RWPE2 (cell line): ENCODE results near the gene PPP1R16B.

Source experiments
- ATAC-seq: fragments of 200-7000 bp; cut with Tn5 transposase; 3 replicates; pipeline ENCODE4 v1.9.1; 2021; ENCODE audit warnings: low read depth
- DNase-seq: peaks from one replicate; pipeline ENCODE4 v3.0.0-alpha.2; 2020; ENCODE audit warnings: low spot score
- H3K27ac ChIP-seq: fragments of 450-650 bp; 2 replicates; pipeline ENCODE4 v1.5.1; 2017; ENCODE audit warnings: mild to moderate bottlenecking; ENCODE audit not compliant: poor library complexity, severe bottlenecking
- H3K27me3 ChIP-seq: fragments of 250-450 bp; sonication (Bioruptor Pico); 2 replicates; pipeline ENCODE4 v1.5.1; 2021; ENCODE audit warnings: mild to moderate bottlenecking, moderate library complexity; ENCODE audit not compliant: insufficient read depth, poor library complexity, severe bottlenecking
- H3K36me3 ChIP-seq: fragments of 250-450 bp; sonication (Bioruptor Pico); 2 replicates; pipeline ENCODE4 v1.5.1; 2020; ENCODE audit warnings: low read depth, mild to moderate bottlenecking, moderate library complexity
- H3K4me1 ChIP-seq: fragments of 250-450 bp; sonication (Bioruptor Pico); 2 replicates; pipeline ENCODE4 v1.5.1; 2021; ENCODE audit warnings: mild to moderate bottlenecking, moderate library complexity; ENCODE audit not compliant: insufficient read depth, poor library complexity, severe bottlenecking
- H3K4me3 ChIP-seq: fragments of 250-450 bp; sonication (Bioruptor Pico); 2 replicates; pipeline ENCODE4 v1.5.1; 2021; ENCODE audit warnings: mild to moderate bottlenecking, moderate library complexity; ENCODE audit not compliant: severe bottlenecking
- H3K9me3 ChIP-seq: fragments of 250-450 bp; sonication (Bioruptor Pico); 2 replicates; pipeline ENCODE4 v1.5.1; 2021; ENCODE audit warnings: mild to moderate bottlenecking, moderate library complexity; ENCODE audit not compliant: severe bottlenecking
- CTCF ChIP-seq: fragments of 450-650 bp; IDR thresholded peaks from one replicate; pipeline ENCODE4 v1.5.1; 2017; ENCODE audit warnings: mild to moderate bottlenecking, moderate library complexity; ENCODE audit not compliant: poor library complexity, severe bottlenecking

Gene PPP1R16B

GRCh38 chr20:38878866-38879265 lies 73.4 kb downstream of the PPP1R16B start:
- TF ChIP-seq CTCF, result no peak
- H3K9me3 ChIP-seq, result no peaks in the 10 kb centered on the region
- no peaks in the 10 kb centered on the region for H3K4me1 ChIP-seq
- ATAC-seq (peak; percentile 65), DNase-seq (peak; percentile 77)
- no peaks in the 10 kb centered on the region for H3K36me3 ChIP-seq
- H3K27ac ChIP-seq, result no peak overlapping the region
- no peak overlapping the region for H3K4me3 ChIP-seq
- no peaks in the 10 kb centered on the region for H3K27me3 ChIP-seq

GRCh38 chr20:38880952-38881735 lies 75.6 kb downstream of the PPP1R16B start:
- ATAC-seq, result no peak; the same call in 2 of the 3 replicates
- Histone ChIP-seq H3K36me3 (no peaks in the 10 kb centered on the region), H3K27ac (no peak overlapping the region), H3K9me3 (no peaks in the 10 kb centered on the region), H3K27me3 (no peaks in the 10 kb centered on the region), H3K4me3 (no peak overlapping the region), H3K4me1 (no peaks in the 10 kb centered on the region)
- DNase-seq, result peak; percentile 78
- TF ChIP-seq CTCF, result no peak

- no peaks in the 10 kb centered on the region for H3K9me3 ChIP-seq
- H3K4me1 ChIP-seq, result no peaks in the 10 kb centered on the region
- ATAC-seq (no peak), DNase-seq (no peak)
- H3K36me3 ChIP-seq, result no peaks in the 10 kb centered on the region
- no peak overlapping the region for H3K4me3 ChIP-seq
- H3K27me3 ChIP-seq, result no peaks in the 10 kb centered on the region
- TF ChIP-seq CTCF, result no peak
- no peak overlapping the region for H3K27ac ChIP-seq
Observed at GRCh38 chr20:38881806-38882440, 76.4 kb downstream of the PPP1R16B start.

DNA sequence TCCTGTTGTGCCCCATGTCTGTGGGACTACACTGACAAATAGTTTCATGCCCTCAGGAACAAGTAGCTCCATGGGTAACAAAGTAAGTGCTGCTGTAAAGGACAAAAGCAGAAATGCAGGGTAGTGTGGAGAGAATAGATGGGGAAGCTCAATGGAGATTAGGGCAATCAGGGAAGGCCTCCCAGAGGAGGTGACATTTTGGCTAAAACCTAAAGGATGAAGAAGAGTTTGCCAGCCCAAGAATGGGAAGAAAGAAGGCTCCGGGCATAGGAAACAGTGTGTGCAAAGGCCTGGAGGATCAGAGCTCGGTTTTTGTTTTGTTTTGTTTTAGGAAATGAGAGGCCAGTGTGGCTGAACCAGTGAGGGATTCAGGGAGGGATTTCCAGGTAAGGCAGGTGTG lies 77.1 kb downstream of the PPP1R16B start:
- Histone ChIP-seq H3K9me3 (no peaks in the 10 kb centered on the region), H3K27ac (no peak overlapping the region), H3K27me3 (no peaks in the 10 kb centered on the region), H3K4me3 (no peak overlapping the region), H3K4me1 (no peaks in the 10 kb centered on the region), H3K36me3 (no peaks in the 10 kb centered on the region)
- no peak for ATAC-seq
- no peak for DNase-seq
- no peak for TF ChIP-seq CTCF
